HG03521 (cell line): Measurements from ENCODE around the gene MAMSTR.

Source experiments
- ATAC-seq: cut with Tn5 transposase; IDR thresholded peaks from one replicate; pipeline ENCODE4 v1.9.1; 2021; ENCODE audit warnings: mild to moderate bottlenecking, moderate library complexity; ENCODE audit not compliant: unreplicated experiment

The MAMSTR gene

GRCh38 chr19:48669903-48670668 lies 49.4 kb downstream of the MAMSTR start:
- ATAC-seq, result no peak

- ATAC-seq, result no peak
Measured at GRCh38 chr19:48668761-48669160, 50.8 kb downstream of the MAMSTR start.

- no peak for ATAC-seq
Measured at GRCh38 chr19:48668332-48668731, 51.2 kb downstream of the MAMSTR start.

GRCh38 chr19:48665786-48666185 lies 53.7 kb downstream of the MAMSTR start:
- ATAC-seq, result no peak

GRCh38 chr19:48664476-48664875 lies 55.0 kb downstream of the MAMSTR start:
- ATAC-seq, result no peak

- no peak for ATAC-seq
Measured at GRCh38 chr19:48663667-48664066, 55.9 kb downstream of the MAMSTR start.
